Activated CD8-positive, alpha-beta T cell treated with anti-CD3 and anti-CD28 coated beads for 36 hours (primary cell): ENCODE measurements around the gene TMEM50B. TPM values are rescaled to one million over a fixed set of nuclear protein-coding genes. Genes with fewer than 3 reads are reported as not detected.

Experiments used
- ATAC-seq: fragments of 200-7000 bp; cut with Tn5 transposase; one replicate; pipeline ENCODE4 v1.10.0; 2021; ENCODE audit warnings: mild to moderate bottlenecking, moderate library complexity
- CTCF ChIA-PET: fragments of 350-600 bp; sonication (Branson Sonifier 250); formaldehyde crosslinking; loops from one replicate; lab custom pipeline; 2021; ENCODE audit warnings: antibody characterized with exemption; lab: Charles Lee
- POLR2A ChIA-PET: fragments of 350-600 bp; sonication (Branson Sonifier 250); formaldehyde crosslinking; loops from one replicate; lab custom pipeline; 2021; ENCODE audit warnings: antibody characterized with exemption; lab: Charles Lee
- DNase-seq: peaks from one replicate; pipeline ENCODE4 v3.0.0-alpha.2; 2020
- H3K27ac Mint-ChIP-seq: one replicate; pipeline ENCODE4 v1.8.0; 2021; ENCODE audit warnings: mild to moderate bottlenecking, mixed read lengths
- H3K27me3 Mint-ChIP-seq: one replicate; pipeline ENCODE4 v1.8.0; 2021; ENCODE audit warnings: mixed read lengths
- H3K36me3 Mint-ChIP-seq: one replicate; pipeline ENCODE4 v1.8.0; 2021; ENCODE audit warnings: low read depth, mixed read lengths
- H3K4me1 Mint-ChIP-seq: one replicate; pipeline ENCODE4 v1.8.0; 2021; ENCODE audit warnings: low read depth, mixed read lengths
- H3K4me3 Mint-ChIP-seq: one replicate; pipeline ENCODE4 v1.8.0; 2021; ENCODE audit warnings: mild to moderate bottlenecking, moderate library complexity, mixed read lengths
- H3K9me3 Mint-ChIP-seq: one replicate; pipeline ENCODE4 v1.8.0; 2021; ENCODE audit warnings: mixed read lengths
- CTCF ChIP-seq: fragments of 200-600 bp; IDR thresholded peaks from one replicate; pipeline ENCODE4 v1.8.0; 2022; ENCODE audit warnings: antibody characterized with exemption, mild to moderate bottlenecking
- intact Hi-C: fragments of 100-400 bp; cut with micrococcal nuclease; formaldehyde crosslinking; loops from one replicate; pipeline ENCODE4 v1.10.0; 2022
- total RNA-seq, 2 experiments: library from RNA; stranded (reverse); gene quantifications; one replicate each; pipeline ENCODE4 v1.2.3, GENCODE V29; 2021

TMEM50B gene
- total RNA-seq, 2 experiments from 2014 or later, result 14.4 to 15.2 TPM

GRCh38 chr21:33481314-33481943 lies 1.7 kb upstream of the TMEM50B start:
- Mint-ChIP-seq H3K27ac (no peak overlapping the region), H3K27me3 (no peaks in the 10 kb centered on the region), H3K36me3 (no peaks in the 10 kb centered on the region), H3K4me3 (peak overlapping the region; percentile 92), H3K9me3 (no peaks in the 10 kb centered on the region), H3K4me1 (peaks cover 15% of the 10 kb centered on the region)
- DNase-seq (no peak), ATAC-seq (no peak)
- intact Hi-C loops, result no loop called here
- ChIA-PET POLR2A (interaction anchor here (1.2 to 3.0 kb wide), 5 partner anchors 8 to 62 kb away, joined by 3 to 19 read pairs (median 8); partner anchors contain the start of genes DNAJC28, GART and SON), CTCF (interaction anchor here (0.9 to 1.3 kb wide), 2 partner anchors 37 to 74 kb away, joined by 3 to 4 read pairs; no protein-coding TSS in a partner anchor)
- TF ChIP-seq CTCF, result no peak

- H3K27ac Mint-ChIP-seq, result peak overlapping the region; percentile 94
- POLR2A ChIA-PET, result interaction anchor here (0.7 to 3.0 kb wide), 13 partner anchors 9 to 329 kb away, joined by 3 to 19 read pairs (median 4); partner anchors contain the start of genes DNAJC28, GART, IFNAR1 and SON
- no peak for DNase-seq
Measured at GRCh38 chr21:33480481-33481103, 818 bp upstream of the TMEM50B start.

GRCh38 chr21:33478935-33479678 lies 667 bp downstream of the TMEM50B start:
- Mint-ChIP-seq H3K36me3 (peaks cover 1% of the 10 kb centered on the region), H3K27me3 (no peaks in the 10 kb centered on the region), H3K27ac (peak overlapping the region; percentile 85), H3K9me3 (no peaks in the 10 kb centered on the region), H3K4me3 (peak overlapping the region; percentile 92), H3K4me1 (peaks cover 16% of the 10 kb centered on the region)
- ATAC-seq, result peak; percentile 4
- ChIA-PET CTCF (interaction anchor here (1.1 to 2.1 kb wide), 5 partner anchors 10 to 127 kb away, joined by 3 to 8 read pairs (median 5); partner anchors contain the start of gene DNAJC28), POLR2A (interaction anchor here (0.6 to 3.0 kb wide), 9 partner anchors 10 to 154 kb away, joined by 3 to 19 read pairs (median 4); partner anchors contain the start of genes DNAJC28, GART, IFNAR1 and SON)
- intact Hi-C loops, result loop anchor here (5.0 kb wide), 1 partner anchor 63 kb away; the partner anchor contains the start of genes GART and SON
- TF ChIP-seq CTCF, result no peak
- DNase-seq, result peak; percentile 49

More at GRCh38 chr21:33480481-33481103, 818 bp upstream of the TMEM50B start:
- Mint-ChIP-seq H3K4me3 (peak overlapping the region; percentile 92), H3K27me3 (no peaks in the 10 kb centered on the region), H3K4me1 (peaks cover 15% of the 10 kb centered on the region), H3K36me3 (no peaks in the 10 kb centered on the region), H3K9me3 (no peaks in the 10 kb centered on the region)
- intact Hi-C loops, result no loop called here
- CTCF ChIA-PET, result interaction anchor here (0.6 to 2.1 kb wide), 6 partner anchors 9 to 120 kb away, joined by 3 to 8 read pairs (median 4); partner anchors contain the start of genes DNAJC28 and DONSON
- no peak for TF ChIP-seq CTCF
- ATAC-seq, result no peak

- CTCF ChIA-PET, result no interaction called here
- H3K4me1 Mint-ChIP-seq, result peaks cover 22% of the 10 kb centered on the region
- POLR2A ChIA-PET, result no interaction called here
Measured at GRCh38 chr21:33478182-33478581, 1.6 kb downstream of the TMEM50B start.

More at GRCh38 chr21:33478182-33478581, 1.6 kb downstream of the TMEM50B start:
- Mint-ChIP-seq H3K4me3 (peak overlapping the region; percentile 92), H3K9me3 (no peaks in the 10 kb centered on the region), H3K27me3 (no peaks in the 10 kb centered on the region), H3K27ac (peak overlapping the region; percentile 85), H3K36me3 (peaks cover 1% of the 10 kb centered on the region)
- DNase-seq (no peak), ATAC-seq (no peak)
- intact Hi-C loops, result loop anchor here (5.0 kb wide), 1 partner anchor 64 kb away; the partner anchor contains the start of genes GART and SON
- TF ChIP-seq CTCF, result no peak
